ENCODE results near the gene ALKBH6.

DNA sequence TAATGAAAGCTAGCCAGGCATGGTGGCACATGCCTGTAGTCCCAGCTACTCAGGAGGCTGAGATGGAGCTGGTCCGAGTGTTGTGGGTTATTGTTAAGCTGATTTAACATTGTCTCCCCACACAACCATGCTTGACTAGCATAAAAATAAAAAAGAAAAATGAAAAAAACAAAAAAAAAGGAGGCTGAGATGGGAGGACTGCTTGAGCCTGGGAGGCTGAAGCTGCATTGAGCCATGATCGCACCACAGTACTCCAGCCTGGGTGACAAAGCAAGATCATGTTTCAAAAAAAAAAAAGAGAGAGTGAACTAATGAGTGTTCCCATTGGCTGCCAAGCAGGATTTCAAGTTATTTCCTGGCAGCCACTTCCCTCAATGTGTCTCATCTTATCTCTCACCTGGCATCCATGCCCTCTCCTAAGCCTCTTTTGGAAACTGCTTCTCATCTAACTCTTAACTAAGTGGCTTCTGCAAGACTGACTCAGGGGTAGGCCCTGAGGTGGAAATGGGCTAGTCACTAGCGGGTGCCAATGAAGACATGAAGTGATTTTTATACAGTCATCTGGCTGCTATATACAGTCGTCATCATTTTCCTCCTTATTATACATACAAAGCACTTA lies 35.2 kb upstream of the ALKBH6 start:
- TF ChIP-seq POLR2A (IDR thresholded peaks at IDR 0.05) (no peak), CTCF (IDR thresholded peaks at IDR 0.05) (no peak), POLR2AphosphoS5 (IDR thresholded peaks at IDR 0.05) (no peak)

All from transverse colon (tissue), 4 donors.